ENCODE data around the gene TMPRSS11A. TPM values are rescaled to one million over a fixed set of nuclear protein-coding genes. Genes with fewer than 3 reads are reported as not detected.
A peak's percentile ranks its signal among the peaks of the same experiment; 100 is the strongest.

The TMPRSS11A gene
- total RNA-seq, 1 experiment from 2014 or later, result not detected

DNA sequence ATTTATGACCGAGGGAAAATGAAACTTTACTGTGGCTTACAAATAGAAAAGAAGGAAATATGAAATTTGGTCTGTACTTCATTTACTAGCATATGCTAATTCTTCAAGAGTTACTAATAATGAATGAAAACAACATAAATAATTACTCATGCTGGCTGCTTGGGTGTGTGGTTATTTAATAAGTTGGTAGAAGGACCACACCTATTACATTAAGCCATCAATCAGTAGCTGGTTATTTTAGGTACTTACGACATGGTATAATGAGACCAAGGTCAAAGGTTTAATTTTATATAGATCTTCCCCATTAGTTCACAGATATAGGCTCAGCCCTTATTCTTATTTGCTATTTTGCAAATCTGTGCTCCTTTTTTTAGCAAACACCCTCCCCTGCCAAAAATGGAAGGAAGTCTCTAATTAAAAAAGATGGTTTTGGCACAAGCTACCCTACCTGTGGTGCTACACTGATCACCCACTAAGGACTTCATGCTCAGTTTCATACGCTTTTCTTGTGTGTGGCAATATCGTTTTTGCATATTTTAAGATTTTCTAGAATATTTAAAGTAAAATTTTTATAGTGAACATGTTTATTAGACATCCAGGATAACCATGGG lies 93.6 kb downstream of the TMPRSS11A start:
- no peaks in the 10 kb centered on the region for H3K79me2 ChIP-seq (ENCODE audit: low read length)
- no peaks in the 10 kb centered on the region for H3K36me3 ChIP-seq (ENCODE audit: low read depth, low read length)
- no peak overlapping the region for H3K9ac ChIP-seq (ENCODE audit: low read length)
- TF ChIP-seq EZH2 (IDR thresholded peaks at IDR 0.05; ENCODE audit: low read length, unreplicated experiment) (no peak), EZH2phosphoT487 (IDR thresholded peaks at IDR 0.05; ENCODE audit: borderline replicate concordance, low read length) (no peak)
- TF ChIP-seq, protein P1, sequence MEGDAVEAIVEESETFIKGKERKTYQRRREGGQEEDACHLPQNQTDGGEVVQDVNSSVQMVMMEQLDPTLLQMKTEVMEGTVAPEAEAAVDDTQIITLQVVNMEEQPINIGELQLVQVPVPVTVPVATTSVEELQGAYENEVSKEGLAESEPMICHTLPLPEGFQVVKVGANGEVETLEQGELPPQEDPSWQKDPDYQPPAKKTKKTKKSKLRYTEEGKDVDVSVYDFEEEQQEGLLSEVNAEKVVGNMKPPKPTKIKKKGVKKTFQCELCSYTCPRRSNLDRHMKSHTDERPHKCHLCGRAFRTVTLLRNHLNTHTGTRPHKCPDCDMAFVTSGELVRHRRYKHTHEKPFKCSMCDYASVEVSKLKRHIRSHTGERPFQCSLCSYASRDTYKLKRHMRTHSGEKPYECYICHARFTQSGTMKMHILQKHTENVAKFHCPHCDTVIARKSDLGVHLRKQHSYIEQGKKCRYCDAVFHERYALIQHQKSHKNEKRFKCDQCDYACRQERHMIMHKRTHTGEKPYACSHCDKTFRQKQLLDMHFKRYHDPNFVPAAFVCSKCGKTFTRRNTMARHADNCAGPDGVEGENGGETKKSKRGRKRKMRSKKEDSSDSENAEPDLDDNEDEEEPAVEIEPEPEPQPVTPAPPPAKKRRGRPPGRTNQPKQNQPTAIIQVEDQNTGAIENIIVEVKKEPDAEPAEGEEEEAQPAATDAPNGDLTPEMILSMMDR (conservative IDR thresholded peaks at IDR 0.05; ENCODE audit: low read depth, low read length), result no peak
- H4K20me1 ChIP-seq (ENCODE audit: low read length), result no peaks in the 10 kb centered on the region
- no peak overlapping the region for H2AFZ ChIP-seq (ENCODE audit: low read length)
- ChIA-PET CTCF (interaction anchor here (1.0 kb wide), 2 partner anchors 123 to 171 kb away, joined by 3 to 5 read pairs; no protein-coding TSS in a partner anchor), POLR2A (ENCODE audit: unreplicated experiment) (no interaction called here)
- ATAC-seq (peak; percentile 48), DNase-seq (peak; percentile 15)
- no peaks in the 10 kb centered on the region for H3K9me3 ChIP-seq (ENCODE audit: low read length)
- H3F3A ChIP-seq (ENCODE audit: low read length, unreplicated experiment), result no peaks in the 10 kb centered on the region
- no peaks in the 10 kb centered on the region for H3K27me3 ChIP-seq (ENCODE audit: low read length)
- no peaks in the 10 kb centered on the region for H3K9me2 ChIP-seq (replicated peaks; ENCODE audit: low read length)
- H3K4me2 ChIP-seq (ENCODE audit: low read length), result no peak overlapping the region
- no peaks in the 10 kb centered on the region for H3K4me1 ChIP-seq (ENCODE audit: insufficient read depth, low read length)
- no peak overlapping the region for H3K27ac ChIP-seq (ENCODE audit: low read length)
- no TSS peak for BruUV-seq (replicated peaks)
- intact Hi-C loops (cut with micrococcal nuclease), result loop anchor here (5.0 to 10.0 kb wide), 3 partner anchors 65 to 167 kb away; partner anchors contain the start of gene UBA6
- H3K4me3 ChIP-seq (ENCODE audit: low read length), result no peak overlapping the region

DNA sequence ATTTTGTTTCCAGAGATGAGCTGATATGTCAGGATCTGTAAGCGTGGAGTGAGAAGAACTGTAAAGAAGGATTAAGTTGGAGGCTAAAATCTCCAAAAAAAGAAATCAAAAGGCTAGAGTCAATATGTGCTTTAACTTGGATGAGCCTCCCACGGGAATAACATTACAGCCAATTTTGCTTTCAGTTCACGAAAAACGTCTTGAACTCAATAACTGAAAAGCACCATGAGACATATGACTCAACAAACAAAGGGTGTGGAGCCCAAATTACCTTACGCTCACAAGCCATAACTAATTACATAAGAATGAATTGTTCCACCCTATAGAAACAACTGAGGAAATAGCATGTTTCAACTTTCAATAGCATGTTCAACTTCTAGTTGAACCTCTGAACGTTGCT lies 101.8 kb downstream of the TMPRSS11A start:
- intact Hi-C loops (cut with micrococcal nuclease), result loop anchor here (10.0 kb wide), 1 partner anchor 57 kb away; no protein-coding TSS in a partner anchor
- no peak for DNase-seq
- no peaks in the 10 kb centered on the region for H3K27me3 ChIP-seq (ENCODE audit: low read length)
- BruUV-seq (replicated peaks), result no TSS peak
- POLR2A ChIA-PET (ENCODE audit: unreplicated experiment), result no interaction called here
- H3K79me2 ChIP-seq (ENCODE audit: low read length), result no peaks in the 10 kb centered on the region
- no peaks in the 10 kb centered on the region for H3F3A ChIP-seq (ENCODE audit: low read length, unreplicated experiment)
- no peak for TF ChIP-seq EZH2 (IDR thresholded peaks at IDR 0.05; ENCODE audit: low read length, unreplicated experiment)
- TF ChIP-seq, protein P1 (conservative IDR thresholded peaks at IDR 0.05; ENCODE audit: low read depth, low read length), result no peak
- no peak for TF ChIP-seq EZH2phosphoT487 (IDR thresholded peaks at IDR 0.05; ENCODE audit: borderline replicate concordance, low read length)
- no peak overlapping the region for H3K9ac ChIP-seq (ENCODE audit: low read length)
- no peaks in the 10 kb centered on the region for H3K4me1 ChIP-seq (ENCODE audit: insufficient read depth, low read length)
- no peak overlapping the region for H3K27ac ChIP-seq (ENCODE audit: low read length)
- no peak overlapping the region for H3K4me3 ChIP-seq (ENCODE audit: low read length)
- no peaks in the 10 kb centered on the region for H3K36me3 ChIP-seq (ENCODE audit: low read depth, low read length)
- H3K9me3 ChIP-seq (ENCODE audit: low read length), result no peaks in the 10 kb centered on the region
- ATAC-seq, result no peak
- H2AFZ ChIP-seq (ENCODE audit: low read length), result no peak overlapping the region
- H4K20me1 ChIP-seq (ENCODE audit: low read length), result no peaks in the 10 kb centered on the region
- CTCF ChIA-PET, result no interaction called here
- H3K9me2 ChIP-seq (replicated peaks; ENCODE audit: low read length), result no peaks in the 10 kb centered on the region
- H3K4me2 ChIP-seq (ENCODE audit: low read length), result no peak overlapping the region

Other genes starting within 250 kb of the TMPRSS11A start
- gene GNRHR, start 209.1 kb downstream of the TMPRSS11A start, total RNA-seq (2014; rRNA removed), result not detected in 2 replicates
- not detected in 2 replicates for gene TMPRSS11D, start 79.5 kb downstream of the TMPRSS11A start, total RNA-seq (2014; rRNA removed)
- gene TMPRSS11F, start 166.4 kb upstream of the TMPRSS11A start, total RNA-seq (2014; rRNA removed), result not detected in 2 replicates